ENCODE measurements around the gene RPL9. TPM values are rescaled to one million over a fixed set of nuclear protein-coding genes. Genes with fewer than 3 reads are reported as not detected.
"Not testable (repeated sequence)": the region's sequence is repeated elsewhere in the genome, so short reads cannot be mapped to it uniquely, and the experiment has no call there.

RPL9 gene
- 1,343 and 2,018 TPM in 2 replicates for total RNA-seq (2014; rRNA removed; shearing (Covaris generic))
- 3,369 and 5,062 TPM in 2 replicates for polyA plus RNA-seq (2015; cell fraction: cytosol; rRNA removed)
- 935 and 1,520 TPM in 2 replicates for polyA plus RNA-seq (2015; cell fraction: nucleus; rRNA removed)

DNA sequence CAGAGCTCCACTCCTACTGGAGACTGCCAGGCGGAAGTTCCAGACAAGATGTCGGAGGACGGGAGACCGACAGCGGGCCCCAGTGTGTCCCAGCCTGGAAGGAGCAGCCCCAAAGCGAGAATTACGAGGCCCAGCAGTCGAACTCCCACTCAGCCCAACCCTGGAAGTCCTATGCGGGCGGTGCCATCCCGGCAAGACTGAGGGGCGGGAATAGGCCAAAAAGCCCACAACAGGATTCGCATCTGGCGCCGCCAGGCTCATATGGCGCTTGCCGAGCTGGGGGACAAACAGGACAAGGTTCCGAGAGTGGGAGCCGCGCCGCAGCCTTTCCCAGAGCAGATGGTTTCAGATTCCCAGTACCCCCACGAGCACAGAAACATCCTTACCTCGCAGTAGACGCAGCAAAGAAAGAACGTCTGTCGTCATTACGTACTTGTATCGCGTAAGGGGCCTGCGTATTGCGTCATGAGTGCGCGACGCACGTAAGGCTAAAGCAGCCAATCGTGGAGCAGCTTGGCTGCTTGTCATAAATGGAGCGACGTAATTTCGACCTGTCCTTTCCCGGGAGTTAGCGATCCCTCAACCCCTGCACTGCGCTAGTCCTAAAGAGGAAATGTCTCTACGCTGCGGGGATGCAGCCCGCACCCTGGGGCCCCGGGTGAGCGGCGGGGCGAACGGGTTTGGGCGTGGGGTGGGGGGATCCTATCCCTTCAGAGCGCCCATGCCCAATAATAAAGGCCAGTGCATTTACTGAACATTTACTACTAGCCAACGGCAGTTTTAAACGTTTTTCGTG, at the start of gene RPL9, which contains the start of gene LIAS:
TSS of gene RPL9 (minus strand) at position 418 of the 796 bp plus-strand sequence. CDS start 483 bp downstream, outside the sequence.
TSS of gene LIAS (plus strand) at position 552 of the 796 bp plus-strand sequence. CDS start at position 614, 62 bp downstream.
- peak; percentile 95 for DNase-seq (ENCODE audit: low read depth)

DNA sequence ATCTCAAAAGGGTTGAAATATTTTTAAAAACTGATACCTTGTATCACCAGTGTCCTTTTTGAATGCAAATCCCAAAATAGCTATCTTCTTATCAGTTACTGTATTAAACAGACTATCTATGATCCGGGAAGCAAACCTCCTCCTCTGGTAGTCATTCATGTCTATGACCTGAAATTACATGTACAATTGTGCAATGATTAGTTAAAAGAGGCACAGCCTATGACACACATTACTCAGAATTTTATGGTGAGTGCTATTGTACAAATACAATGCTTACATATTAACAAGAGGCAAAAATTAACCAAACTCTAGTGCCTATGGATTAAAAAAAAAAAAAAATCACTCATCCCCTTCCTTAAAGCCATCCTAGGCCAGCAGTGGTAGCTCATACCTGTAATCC, 46.9 kb upstream of the RPL9 start:
- no peak for DNase-seq (ENCODE audit: low read depth)

DNA sequence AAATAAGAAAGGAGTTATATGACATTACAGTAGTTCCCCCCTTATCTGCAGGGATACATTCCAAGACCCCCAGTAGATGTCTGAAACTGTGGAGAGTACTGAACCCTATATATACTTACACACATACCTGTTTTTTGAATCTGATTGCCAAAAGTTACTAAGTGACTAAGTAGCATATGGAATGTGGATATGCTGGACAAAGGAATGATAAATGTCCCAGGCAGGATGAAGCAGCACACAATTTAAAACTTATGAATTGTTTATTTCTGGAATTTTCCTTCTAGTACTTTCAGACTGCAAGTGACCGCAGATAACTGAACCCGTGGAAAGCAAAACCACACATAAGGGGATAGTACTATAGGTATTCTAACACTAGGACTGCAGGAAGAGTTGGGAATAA, 45.8 kb upstream of the RPL9 start:
- no peak for DNase-seq (ENCODE audit: low read depth)

DNA sequence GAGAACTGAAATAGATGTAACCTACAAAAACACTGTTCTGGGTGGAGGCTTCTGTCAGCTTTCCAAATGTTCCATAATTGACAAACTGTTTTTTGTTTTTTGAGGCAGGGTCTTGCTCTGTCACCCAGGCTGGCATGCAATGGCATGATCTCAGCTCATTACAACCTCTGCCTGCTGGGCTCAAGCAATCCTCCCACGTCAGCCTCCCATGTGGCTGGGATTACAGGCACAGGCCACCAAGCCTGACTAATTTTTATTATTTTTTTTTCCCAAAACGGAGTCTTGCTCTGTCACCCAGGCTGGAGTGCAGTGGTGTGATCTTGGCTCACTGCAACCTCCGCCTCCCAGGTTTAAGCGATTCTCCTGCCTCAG, 43.9 kb upstream of the RPL9 start:
- not testable (repeated sequence) for DNase-seq (ENCODE audit: low read depth)

DNA sequence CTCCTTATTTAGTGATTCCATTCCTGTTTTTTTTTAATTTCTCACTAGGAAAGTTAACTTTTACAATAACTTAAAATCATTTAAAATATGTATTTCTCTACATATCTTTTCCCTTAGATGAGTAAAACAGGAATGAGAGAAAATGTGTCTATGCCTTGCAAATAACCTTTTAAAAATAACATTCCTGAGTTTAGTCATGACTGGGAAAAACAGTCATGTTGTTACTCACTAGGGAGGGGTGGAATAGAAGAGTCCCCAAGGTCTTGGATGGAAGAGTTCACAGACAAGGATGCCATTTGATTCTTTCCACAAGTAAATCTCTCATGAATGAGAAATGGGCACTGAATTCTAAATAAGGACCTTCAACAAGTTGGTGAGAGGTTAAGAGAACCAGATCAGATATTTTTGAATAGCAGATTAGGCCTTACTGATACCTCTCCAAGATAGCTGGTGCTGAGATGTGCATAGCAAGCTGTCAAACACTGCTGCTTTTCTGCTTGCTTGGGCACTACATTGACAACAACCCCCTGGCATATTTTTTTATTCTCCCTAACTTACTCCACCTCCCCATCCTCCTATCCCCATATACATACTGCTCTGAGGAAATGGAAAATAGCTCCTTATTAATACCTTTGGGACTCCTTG, 43.4 kb upstream of the RPL9 start:
- DNase-seq (ENCODE audit: low read depth) = peak; percentile 40

DNA sequence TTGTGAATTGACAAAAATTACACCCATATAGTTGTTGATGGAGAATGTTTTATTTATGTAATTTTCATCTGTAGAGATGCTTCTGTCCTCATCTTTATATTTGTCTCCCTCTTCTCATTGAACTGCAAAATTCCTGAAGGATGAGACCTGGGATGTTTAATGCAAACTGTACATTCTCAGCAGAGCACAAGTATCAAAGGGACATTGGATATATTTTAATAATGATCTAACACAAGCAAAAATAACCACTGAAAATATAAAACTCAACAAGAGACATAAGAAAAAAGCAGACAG, 40.0 kb upstream of the RPL9 start:
- DNase-seq (ENCODE audit: low read depth) = no peak

DNA sequence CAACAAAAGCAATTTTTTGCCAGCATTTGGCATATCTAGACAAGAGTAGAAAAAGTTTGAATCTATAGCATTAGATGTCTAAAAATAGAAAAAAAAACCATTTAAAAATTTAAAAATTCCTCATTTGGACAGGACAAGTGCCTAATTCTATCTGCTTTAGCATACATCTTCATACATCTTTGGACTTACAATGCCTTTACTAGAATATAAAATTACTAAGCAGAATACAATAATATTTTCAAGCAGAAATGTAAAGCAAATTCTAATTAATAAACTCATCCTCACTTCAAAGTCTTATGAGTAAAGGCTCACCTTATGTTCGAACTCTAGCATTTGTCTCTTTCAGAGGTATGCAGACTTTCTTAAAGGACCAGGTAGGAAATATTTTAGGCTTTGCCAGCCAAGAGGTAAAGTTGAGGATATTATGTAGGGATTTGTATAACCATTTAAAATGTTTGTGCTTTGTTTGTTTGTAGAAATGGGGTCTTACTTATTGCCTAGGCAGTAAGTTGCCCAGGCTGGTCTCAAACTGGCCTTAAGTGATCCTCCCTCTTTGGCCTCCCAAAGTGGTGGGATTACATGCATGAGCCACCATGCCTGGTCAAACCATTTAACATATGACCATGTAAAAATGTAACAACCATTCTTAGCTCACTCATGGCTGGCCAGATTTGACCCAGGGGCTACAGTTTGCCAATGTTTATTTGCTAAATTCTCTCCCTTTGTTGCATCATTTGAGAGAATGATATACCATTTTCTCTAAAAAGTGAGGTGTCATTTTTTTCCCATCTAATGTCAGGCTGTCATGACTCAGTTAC, 39.4 kb upstream of the RPL9 start:
- no peak for DNase-seq (ENCODE audit: low read depth)

DNA sequence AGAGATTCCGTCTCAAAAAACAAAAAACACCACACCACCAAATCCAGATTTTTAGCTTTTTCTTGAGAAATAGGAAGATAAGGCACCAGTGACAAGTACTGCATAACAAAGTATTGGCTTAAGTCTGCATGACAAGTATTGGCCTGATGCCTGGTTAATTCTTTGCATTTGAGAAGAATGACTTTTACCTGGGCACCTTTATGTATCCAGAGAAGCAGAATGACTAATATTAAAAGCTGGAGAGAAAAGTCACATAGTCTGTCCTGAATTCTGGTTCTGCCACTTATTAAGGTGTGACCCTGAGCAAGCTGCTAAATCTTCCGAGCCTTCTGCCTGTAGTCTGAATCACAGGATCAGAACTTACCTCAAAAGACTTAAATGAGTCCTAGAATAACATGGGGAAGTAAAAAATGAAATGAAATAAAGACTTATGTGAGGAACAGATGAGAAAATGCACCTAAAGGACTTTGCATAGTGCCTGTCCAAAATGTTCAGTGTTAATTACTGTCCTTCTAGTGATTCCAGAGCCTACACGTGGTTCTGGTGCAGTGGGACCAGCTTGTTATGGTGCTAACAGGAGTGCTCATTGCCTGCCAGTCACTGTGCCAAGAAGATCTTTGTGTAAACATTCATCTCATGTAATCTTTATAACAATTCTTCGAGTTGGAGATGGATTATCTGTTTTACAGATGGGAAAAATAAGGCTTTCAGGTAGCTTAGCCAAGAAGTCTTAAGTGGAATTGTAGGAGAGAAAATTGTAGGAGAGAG, 36.9 kb upstream of the RPL9 start:
- no peak for DNase-seq (ENCODE audit: low read depth)

DNA sequence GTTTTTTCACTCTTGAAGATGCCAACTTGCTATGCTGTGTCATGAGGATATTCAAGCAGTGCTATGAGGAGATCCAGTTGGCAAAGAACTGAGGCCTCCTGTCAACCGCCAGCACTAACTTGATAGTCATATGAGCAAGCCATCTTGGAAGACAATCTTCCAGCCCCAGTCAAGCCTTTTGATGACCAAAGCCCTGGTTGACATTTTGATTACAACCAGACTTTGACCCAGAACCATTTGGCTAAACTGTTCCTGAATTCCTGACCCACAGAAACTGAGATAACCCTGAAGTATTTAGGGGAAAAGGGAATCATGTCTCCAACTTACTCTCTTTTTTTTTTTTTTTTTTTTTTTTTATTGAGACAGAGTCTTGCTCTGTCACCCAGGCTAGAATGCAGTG, 35.6 kb upstream of the RPL9 start:
- DNase-seq (ENCODE audit: low read depth) = no peak

DNA sequence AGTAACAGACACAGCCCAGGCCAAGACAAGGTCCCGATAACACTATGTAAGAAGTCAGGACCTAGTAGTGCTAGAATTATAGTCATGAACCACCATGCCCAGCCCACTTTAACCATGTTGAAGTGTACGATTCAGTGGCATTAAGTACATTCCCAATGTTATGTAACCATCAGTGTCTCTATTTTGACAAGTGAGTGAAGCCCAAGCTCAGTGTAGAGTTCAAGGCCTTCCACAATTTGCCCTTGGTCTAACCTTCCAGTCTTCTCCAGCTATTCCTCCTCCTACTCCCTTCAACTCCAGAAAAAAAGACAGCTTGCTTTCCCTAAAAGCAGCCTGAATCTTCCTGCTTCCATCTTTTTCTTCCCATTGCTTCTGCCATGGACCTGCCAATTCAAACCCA, 31.6 kb upstream of the RPL9 start:
- DNase-seq (ENCODE audit: low read depth) = no peak

DNA sequence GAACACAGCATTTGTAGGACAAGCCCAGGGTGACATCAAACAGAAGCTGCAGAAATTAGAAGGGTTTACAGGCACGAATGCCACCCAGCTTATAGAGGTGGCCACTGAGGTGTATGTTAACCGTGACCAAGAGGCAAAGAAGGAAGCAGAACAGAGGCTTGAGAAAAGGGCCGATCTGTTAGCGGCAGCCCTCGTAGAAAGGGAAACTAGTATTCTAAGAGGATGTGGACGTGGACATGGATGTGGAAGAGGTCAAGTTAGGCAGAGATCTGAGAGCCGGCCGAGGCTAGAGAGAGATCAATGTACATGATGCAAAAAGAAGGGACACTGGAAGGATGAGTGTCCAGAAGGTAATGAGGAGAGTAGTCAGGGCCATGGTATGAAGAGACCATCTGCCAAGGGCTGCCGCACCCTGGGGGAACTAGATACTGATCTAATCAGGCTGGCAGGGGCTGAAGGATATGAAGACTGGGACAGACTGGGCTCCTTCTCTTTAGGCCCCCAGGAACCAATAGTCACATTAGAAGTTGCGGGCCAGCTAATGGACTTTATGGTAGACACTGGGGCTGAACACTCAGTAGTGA, 27.6 kb upstream of the RPL9 start:
- DNase-seq (ENCODE audit: low read depth) = no peak

DNA sequence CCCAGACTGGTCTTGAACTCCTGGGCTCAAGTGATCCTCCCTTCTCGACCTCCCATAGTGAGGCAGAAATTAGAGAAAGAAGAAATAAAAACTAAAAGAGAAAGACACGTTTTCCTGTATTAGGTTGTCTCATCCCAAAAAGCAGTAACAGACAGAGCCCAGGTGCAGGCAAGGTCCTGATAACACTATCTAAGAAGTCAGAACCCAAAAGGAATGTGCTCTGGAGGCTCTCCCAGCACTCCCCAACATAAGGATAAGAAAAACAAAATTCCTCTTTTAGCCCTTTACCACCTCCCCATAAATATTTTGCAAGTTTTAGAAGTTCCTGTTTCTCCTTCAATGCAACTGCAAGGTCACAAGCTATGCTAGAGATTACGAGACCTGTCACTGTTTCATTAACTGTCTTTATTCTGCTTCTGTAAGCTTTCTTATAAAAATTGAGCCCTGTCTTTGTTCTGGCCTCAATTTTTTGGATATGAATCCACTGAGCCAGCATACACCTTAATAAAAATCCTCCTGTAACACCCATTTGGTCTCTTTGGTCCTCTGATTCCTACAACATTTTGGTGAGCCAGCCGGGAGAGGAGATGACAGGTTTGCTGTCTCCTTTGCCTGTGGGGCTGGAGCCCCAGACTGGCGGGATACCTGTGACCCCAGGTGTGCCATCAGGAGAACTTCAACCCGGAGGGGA, 26.0 kb upstream of the RPL9 start:
- DNase-seq (ENCODE audit: low read depth) = no peak

DNA sequence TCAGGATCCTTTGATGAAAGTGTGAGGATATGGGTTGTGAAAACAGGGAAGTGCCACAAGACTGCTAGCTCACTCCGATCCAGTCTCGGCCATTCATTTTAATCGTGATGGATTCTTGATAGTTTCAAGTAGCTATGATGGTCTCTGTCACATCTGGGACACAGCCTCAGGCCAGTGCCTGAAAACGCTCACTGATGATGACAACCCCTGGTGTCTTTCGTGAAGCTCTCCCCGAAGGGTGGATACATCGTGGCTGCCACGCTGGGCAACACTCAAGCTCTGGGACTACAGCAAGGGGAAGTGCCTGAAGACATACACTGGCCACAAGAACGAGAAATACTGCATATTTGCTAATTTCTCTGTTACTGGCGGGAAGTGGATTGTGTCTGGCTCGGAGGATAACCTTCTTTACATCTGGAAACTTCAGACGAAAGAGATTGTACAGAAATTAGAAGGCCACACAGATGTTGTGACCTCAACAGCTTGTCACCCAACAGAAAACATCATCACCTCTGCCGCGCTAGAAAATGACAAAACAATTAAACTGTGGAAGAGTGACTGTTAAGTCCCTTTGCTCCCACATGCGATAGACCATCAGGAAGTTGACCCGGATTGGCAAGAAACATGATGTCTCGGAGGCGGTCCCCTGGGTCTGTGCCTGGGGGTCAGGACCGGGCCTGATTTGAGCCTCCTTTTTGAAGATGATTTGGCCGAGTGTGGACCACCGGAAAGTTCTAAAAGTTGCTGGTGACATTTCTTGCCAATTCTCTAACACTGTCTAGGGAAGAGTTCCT, 22.4 kb upstream of the RPL9 start:
- DNase-seq (ENCODE audit: low read depth) = no peak

DNA sequence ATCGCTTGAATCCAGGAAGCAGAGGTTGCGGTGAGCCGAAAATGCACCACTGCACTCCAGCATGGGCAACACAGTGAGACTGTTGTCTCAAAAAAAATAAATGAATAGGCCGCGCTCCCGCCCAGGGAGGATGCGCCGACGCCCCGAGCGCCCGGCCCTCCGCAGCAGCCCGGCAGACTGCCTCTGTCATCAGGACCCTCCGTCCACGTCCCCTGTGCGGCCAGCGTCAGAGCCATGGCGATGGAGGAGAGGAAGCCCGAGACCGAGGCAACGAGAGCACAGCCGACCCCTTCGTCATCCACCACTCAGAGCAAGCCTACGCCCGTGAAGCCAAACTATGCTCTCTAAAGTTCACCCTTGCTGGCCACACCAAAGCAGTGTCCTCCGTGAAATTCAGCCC, 21.5 kb upstream of the RPL9 start:
- DNase-seq (ENCODE audit: low read depth) = no peak

DNA sequence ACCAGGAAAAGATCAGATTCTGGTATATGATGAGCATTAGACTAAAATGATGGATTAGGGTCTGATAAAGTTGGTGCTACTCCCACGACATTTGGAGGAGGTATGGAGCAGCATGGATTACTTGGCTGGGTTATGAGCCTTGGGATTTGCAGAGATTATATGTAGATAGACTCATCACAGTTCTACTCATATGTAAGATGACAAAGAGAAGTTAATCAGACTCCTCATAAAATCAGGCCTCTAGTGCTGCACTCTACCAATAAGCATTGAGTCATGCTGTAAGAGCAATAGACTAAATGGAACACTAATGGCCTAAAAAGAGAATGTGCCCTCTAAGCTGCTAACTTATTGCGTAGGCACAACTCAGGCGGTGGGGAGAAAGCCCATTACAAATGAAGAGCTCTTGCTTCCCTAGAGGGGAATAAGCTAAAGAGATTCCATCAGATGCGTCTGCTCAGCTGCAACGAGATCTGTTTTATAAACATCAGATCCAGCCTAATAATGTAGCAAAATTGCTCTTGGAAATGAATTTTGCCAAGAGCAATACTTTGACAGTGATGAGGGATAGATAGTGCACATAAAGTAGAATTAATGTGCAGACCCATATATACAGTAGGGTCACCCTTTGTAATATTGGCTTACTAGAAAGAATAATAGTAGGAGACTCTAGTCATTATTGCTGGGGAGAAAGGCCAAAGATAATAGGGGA, 17.6 kb upstream of the RPL9 start:
- no peak for DNase-seq (ENCODE audit: low read depth)

DNA sequence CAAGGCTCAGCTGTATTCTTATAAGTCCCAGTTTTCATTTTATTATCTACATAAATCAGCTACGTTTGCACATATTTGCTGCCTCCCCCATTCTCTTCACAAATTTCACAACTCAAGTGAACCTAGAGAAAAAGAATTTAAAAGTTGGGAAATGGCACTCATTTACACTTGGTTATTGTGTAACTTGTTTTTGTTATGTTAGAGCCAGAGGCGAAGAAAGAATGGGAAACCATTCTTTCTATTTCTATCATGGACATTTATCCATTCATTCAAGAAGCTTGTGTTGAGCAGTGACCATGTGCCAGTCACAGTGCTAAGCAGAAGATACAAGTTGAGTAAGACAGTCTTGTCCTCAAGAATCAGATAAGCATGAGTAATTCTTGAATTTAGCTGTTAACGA, 13.7 kb upstream of the RPL9 start:
- no peak for DNase-seq (ENCODE audit: low read depth)

DNA sequence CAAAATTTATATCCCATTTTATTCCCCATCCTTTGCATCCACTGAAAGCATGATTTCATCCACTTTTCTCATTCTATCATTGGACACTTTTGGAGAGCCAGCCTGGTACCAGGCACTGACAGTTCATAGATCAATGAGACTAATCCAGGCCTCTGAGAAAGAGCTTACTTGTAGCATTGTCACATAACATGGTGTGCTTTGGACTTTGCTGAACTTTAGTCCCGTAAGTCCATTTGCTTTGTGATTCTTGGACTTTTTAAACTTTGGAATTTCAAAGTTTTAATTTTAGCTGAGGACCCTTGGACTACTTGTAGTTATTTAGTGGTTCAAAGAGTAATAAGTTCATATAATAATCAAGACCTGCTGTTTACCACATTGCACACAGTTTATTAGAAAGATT, 11.7 kb upstream of the RPL9 start:
- no peak for DNase-seq (ENCODE audit: low read depth)

DNA sequence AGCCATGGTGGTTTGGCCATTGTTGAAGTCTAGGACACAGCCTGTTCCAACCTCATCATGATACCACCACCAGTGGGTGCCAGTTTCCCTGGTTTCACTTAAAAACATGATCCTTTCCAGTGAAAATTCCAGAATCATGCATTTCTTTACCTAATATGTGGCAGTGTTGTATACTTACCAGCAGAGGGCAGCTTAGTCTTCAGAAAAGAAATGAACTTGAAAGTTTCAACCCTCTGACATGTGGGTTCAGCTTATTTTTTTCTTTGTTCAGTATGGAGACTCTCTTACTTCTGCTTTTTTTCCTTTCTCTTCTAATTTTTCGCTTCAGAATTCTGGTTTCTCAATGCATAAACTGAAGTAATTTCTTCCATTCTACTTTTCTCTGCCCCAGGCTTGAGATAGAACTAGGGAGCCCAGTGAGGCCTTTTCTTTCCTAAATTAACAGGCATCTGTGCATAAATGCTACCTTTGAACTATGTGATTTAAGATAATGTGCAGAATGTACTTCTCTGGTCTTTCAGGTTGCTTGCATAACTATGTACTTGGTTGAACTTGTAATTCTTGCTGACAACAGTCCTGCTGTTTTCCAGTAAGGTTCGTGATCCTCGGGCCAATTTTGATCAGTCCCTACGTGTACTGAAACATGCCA, 10.8 kb upstream of the RPL9 start:
- peak; percentile 85 for DNase-seq (ENCODE audit: low read depth)

Data from HT1080 (cell line).